Measurements from ENCODE around the gene LPP. TPM values are rescaled to one million over a fixed set of nuclear protein-coding genes. Genes with fewer than 3 reads are reported as not detected.

LPP gene
- total and polyA plus RNA-seq, 8 donors: 4.9 to 84.4 (median 45.9) TPM

DNA sequence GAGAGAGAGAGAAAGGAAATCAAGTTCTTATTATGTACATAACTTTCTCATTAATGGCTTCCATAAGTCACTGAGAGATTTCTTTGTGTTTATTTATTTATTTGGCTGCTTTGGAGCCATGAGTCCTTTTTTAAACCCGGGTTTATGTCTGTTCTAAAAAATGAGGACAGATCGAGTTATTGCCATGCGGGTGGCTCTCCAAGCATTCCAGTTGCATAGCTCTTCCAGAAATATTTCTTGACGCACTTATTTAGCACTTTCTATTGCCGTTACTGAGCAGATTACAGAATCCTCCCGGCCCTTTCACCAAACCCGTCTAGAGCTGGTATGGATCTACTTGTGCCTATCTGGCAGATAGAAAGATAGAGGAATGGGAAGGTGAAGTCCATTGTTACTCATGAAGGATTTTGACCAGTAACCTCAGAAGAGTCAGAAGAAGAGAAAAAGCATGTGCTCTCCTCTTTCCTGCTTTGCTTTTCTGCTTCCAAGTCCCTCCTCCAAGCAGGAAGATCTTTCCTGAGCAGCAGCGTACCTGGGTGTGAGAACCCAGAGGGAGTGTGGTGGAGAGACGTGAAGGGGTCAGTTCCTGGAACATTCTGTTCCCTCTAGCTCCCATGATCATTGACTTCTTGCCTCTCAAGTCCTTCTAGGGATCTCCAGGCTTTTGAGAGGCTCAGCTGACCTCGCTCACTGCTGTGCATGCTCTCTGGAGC, 112.8 kb downstream of the LPP start:
- ATAC-seq (peak in 1 of 4 donors; percentile 25), FAIRE-seq (no peak), DNase-seq (no peak)
- intact Hi-C loops (cut with DNase I): no loop called here
- Histone ChIP-seq H3K4me3 (no peak overlapping the region), H3K4me1 (peaks cover 7 to 29% (median 8%) of the 10 kb centered on the region in 3 donors), H3K9me3 (no peaks in the 10 kb centered on the region), H3K36me3 (no peaks in the 10 kb centered on the region), H3K27me3 (no peaks in the 10 kb centered on the region), H3K27ac (peak overlapping the region in 1 of 4 donors; percentile 35)
- TF ChIP-seq, protein P1, sequence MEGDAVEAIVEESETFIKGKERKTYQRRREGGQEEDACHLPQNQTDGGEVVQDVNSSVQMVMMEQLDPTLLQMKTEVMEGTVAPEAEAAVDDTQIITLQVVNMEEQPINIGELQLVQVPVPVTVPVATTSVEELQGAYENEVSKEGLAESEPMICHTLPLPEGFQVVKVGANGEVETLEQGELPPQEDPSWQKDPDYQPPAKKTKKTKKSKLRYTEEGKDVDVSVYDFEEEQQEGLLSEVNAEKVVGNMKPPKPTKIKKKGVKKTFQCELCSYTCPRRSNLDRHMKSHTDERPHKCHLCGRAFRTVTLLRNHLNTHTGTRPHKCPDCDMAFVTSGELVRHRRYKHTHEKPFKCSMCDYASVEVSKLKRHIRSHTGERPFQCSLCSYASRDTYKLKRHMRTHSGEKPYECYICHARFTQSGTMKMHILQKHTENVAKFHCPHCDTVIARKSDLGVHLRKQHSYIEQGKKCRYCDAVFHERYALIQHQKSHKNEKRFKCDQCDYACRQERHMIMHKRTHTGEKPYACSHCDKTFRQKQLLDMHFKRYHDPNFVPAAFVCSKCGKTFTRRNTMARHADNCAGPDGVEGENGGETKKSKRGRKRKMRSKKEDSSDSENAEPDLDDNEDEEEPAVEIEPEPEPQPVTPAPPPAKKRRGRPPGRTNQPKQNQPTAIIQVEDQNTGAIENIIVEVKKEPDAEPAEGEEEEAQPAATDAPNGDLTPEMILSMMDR (IDR thresholded peaks at IDR 0.05): no peak
- 81 to 88% methylated on average over 10 of the region's 10 CpGs for WGBS, 2 donors

DNA sequence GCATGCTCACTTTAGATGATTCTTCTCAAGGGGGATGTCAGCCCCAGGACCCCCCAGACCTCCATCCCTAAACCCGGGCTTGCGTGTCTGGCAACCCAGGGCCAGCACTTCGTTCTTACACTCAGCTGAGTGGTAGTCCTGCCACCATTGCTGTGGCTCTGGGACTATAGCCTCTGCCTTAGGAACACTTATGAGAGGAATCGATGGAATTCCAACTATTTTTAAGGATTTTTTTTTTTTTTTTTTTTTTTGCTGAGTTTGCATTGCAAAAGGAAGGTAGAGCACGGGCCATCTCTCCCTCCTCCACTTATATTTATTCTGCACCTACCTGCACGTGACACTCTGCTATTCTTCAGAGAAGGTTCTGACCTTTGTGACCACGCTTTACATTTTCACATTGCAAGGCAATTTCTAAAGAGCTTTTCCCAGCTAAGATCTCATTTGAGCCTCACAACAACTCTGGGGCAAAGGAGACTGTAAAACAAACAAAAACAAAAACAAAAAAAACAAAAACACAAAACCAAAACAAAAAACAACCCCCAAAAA, 113.9 kb downstream of the LPP start:
- Histone ChIP-seq H3K9me3 (no peaks in the 10 kb centered on the region), H3K36me3 (no peaks in the 10 kb centered on the region), H3K27ac (no peak overlapping the region), H3K27me3 (no peaks in the 10 kb centered on the region), H3K4me1 (peaks cover 7 to 21% (median 8%) of the 10 kb centered on the region in 3 donors), H3K4me3 (no peak overlapping the region)
- intact Hi-C loops (cut with DNase I): no loop called here
- WGBS, 2 donors: 94 to 96% methylated on average over 7 of the region's 7 CpGs
- TF ChIP-seq, protein P1 (IDR thresholded peaks at IDR 0.05): no peak
- no peak for FAIRE-seq
- ATAC-seq: no peak
- DNase-seq: no peak

DNA sequence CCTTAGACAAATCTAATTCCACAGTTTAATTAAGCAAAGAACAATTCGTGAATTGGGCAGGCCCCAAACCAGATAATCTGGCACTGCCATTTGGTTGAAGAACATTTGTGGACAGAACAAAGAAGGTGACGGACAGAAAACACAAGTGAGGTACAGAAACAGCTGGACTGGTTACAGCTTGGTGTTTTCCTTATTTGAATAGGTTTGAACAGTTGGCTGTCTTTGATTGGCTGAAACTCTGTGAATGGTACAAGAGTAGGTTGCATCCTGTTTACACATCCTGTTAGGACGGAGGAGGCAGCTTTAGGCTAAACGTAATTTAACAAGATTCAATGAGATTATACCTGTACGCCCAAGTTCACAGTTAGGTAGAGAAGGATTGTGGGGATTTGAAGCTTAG, 114.4 kb downstream of the LPP start:
- FAIRE-seq (no peak), DNase-seq (no peak), ATAC-seq (no peak)
- H3K27ac ChIP-seq: no peak overlapping the region
- H3K9me3 ChIP-seq: no peaks in the 10 kb centered on the region
- TF ChIP-seq, protein P1 (IDR thresholded peaks at IDR 0.05): no peak
- H3K4me3 ChIP-seq: no peak overlapping the region
- peaks cover 7 to 21% (median 8%) of the 10 kb centered on the region in 3 donors for H3K4me1 ChIP-seq
- WGBS, 2 donors: 87 to 91% methylated on average over 5 of the region's 5 CpGs
- no peaks in the 10 kb centered on the region for H3K27me3 ChIP-seq
- intact Hi-C loops (cut with DNase I): no loop called here
- H3K36me3 ChIP-seq: no peaks in the 10 kb centered on the region

DNA sequence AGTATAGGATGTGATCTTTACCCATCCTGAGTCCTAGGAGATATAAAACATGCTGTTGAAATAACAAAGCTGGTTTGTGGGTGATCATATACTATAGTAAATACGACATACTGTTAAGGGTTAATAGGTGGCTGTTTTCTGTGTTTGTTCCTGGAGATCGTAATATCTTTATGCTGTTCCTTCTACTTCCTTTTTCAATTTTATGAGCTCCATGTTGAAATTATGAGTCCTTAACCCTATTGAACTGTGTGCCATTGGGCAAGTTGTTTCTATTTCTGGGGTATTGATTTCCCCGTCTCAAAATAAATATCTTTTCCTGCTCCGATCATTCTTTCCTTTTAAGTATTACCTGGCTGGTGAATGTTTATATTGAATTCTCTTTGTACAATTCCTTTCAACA, 115.1 kb downstream of the LPP start:
- Histone ChIP-seq H3K27ac (no peak overlapping the region), H3K4me3 (no peak overlapping the region), H3K36me3 (no peaks in the 10 kb centered on the region), H3K9me3 (no peaks in the 10 kb centered on the region), H3K4me1 (peaks cover 7 to 21% (median 8%) of the 10 kb centered on the region in 3 donors), H3K27me3 (no peaks in the 10 kb centered on the region)
- TF ChIP-seq, protein P1 (IDR thresholded peaks at IDR 0.05): no peak
- FAIRE-seq: no peak
- WGBS, 2 donors: 31 to 36% methylated on average over 4 of the region's 4 CpGs
- ATAC-seq: no peak
- DNase-seq: no peak
- intact Hi-C loops (cut with DNase I): no loop called here

DNA sequence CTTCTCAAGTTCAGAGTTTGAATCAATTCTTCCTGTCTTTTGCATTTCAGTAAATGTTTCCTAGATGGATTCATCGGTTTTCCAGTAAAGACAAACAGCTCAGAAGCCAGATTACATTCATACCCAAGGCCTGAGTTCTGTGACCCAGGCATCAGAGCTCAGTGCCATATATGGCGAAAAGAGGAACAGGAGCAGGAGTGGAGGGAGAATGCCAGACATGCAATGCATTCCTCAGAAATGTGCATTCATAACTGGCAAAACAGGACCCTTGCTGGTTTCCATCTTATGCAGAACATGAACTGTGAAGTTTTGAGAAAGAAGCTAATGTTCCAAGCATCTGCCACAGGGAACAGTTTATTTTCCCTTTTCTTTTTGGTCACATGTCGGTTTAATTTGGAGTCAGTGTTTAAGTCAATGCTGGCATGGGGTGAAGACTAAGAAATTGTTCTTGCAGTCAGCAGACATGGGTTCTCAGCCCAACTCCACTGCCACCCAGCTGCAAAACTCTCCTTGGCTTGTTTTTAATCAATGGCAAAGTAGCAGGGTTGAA, 116.5 kb downstream of the LPP start:
- TF ChIP-seq, protein P1 (IDR thresholded peaks at IDR 0.05): no peak
- intact Hi-C loops (cut with DNase I): no loop called here
- peak in 3 of 4 donors; percentile 57 to 70 (median 57) for ATAC-seq
- Histone ChIP-seq H3K9me3 (no peaks in the 10 kb centered on the region), H3K27ac (no peak overlapping the region), H3K4me3 (no peak overlapping the region), H3K27me3 (no peaks in the 10 kb centered on the region), H3K4me1 (peaks cover 7 to 17% (median 8%) of the 10 kb centered on the region in 3 donors), H3K36me3 (no peaks in the 10 kb centered on the region)
- DNase-seq: no peak
- no peak for FAIRE-seq
- 54 to 65% methylated on average over 3 of the region's 3 CpGs for WGBS, 2 donors
